Activated CD4-positive, alpha-beta memory T cell treated with anti-CD3 and anti-CD28 coated beads, Interleukin-2, amount 10 ng/mL, durations not matched to agents 7 days and 5 days (primary cell): ENCODE data around the gene PRRG2. TPM values are rescaled to one million over a fixed set of nuclear protein-coding genes. Genes with fewer than 3 reads are reported as not detected.
A peak's percentile ranks its signal among the peaks of the same experiment; 100 is the strongest.

Experiments used
- CTCF ChIA-PET: fragments of 350-600 bp; sonication (Branson Sonifier 250); formaldehyde crosslinking; loops from one replicate; lab custom pipeline; 2021; ENCODE audit warnings: antibody characterized with exemption, inconsistent platforms; lab: Charles Lee
- POLR2A ChIA-PET: fragments of 350-600 bp; sonication (Branson Sonifier 250); formaldehyde crosslinking; loops from one replicate; lab custom pipeline; 2021; ENCODE audit warnings: antibody characterized with exemption; lab: Charles Lee
- DNase-seq: peaks from one replicate; pipeline ENCODE4 v3.0.0-alpha.2; 2020
- H3K27ac Mint-ChIP-seq: one replicate; pipeline ENCODE4 v1.8.0; 2021; ENCODE audit warnings: mild to moderate bottlenecking, mixed read lengths
- H3K27me3 Mint-ChIP-seq: one replicate; pipeline ENCODE4 v1.8.0; 2021; ENCODE audit warnings: mixed read lengths
- H3K36me3 Mint-ChIP-seq: one replicate; pipeline ENCODE4 v1.8.0; 2021; ENCODE audit warnings: low read depth, mixed read lengths
- H3K4me1 Mint-ChIP-seq: one replicate; pipeline ENCODE4 v1.8.0; 2021; ENCODE audit warnings: mixed read lengths
- H3K4me3 Mint-ChIP-seq: one replicate; pipeline ENCODE4 v1.8.0; 2021; ENCODE audit warnings: mild to moderate bottlenecking, mixed read lengths
- H3K9me3 Mint-ChIP-seq: one replicate; pipeline ENCODE4 v1.8.0; 2021; ENCODE audit warnings: mixed read lengths
- total RNA-seq, 2 experiments: library from RNA; stranded (reverse); gene quantifications; one replicate each; pipeline ENCODE4 v1.2.3, GENCODE V29; 2021

Gene PRRG2
- total RNA-seq, 2 experiments from 2014 or later = 1.0 to 1.1 TPM

- peak overlapping the region; percentile 94 for H3K27ac Mint-ChIP-seq
- CTCF ChIA-PET = interaction anchor here (0.7 to 7.5 kb wide), 6 partner anchors 8 to 69 kb away, joined by 3 to 102 read pairs (median 6); no protein-coding TSS in a partner anchor
- H3K36me3 Mint-ChIP-seq = peaks cover 62% of the 10 kb centered on the region
- H3K4me1 Mint-ChIP-seq = peaks cover 88% of the 10 kb centered on the region
- POLR2A ChIA-PET = interaction anchor here (0.6 to 5.3 kb wide), 10 partner anchors 10 to 687 kb away, joined by 3 to 75 read pairs (median 4); partner anchors contain the start of genes FCGRT, PPP1R15A, PRR12 and RCN3
- H3K9me3 Mint-ChIP-seq = no peaks in the 10 kb centered on the region
- no peak for DNase-seq
- peak overlapping the region; percentile 77 for H3K4me3 Mint-ChIP-seq
- H3K27me3 Mint-ChIP-seq = no peaks in the 10 kb centered on the region
Observed at GRCh38 chr19:49558591-49558990, 22.5 kb upstream of the PRRG2 start.

GRCh38 chr19:49559443-49559842 is 21.7 kb upstream of the PRRG2 start:
- CTCF ChIA-PET = interaction anchor here (1.9 to 7.5 kb wide), 3 partner anchors 11 to 53 kb away, joined by 9 to 102 read pairs (median 51); no protein-coding TSS in a partner anchor
- Mint-ChIP-seq H3K9me3 (no peaks in the 10 kb centered on the region), H3K27ac (peak overlapping the region; percentile 94), H3K36me3 (peaks cover 63% of the 10 kb centered on the region), H3K4me1 (peaks cover 86% of the 10 kb centered on the region), H3K27me3 (no peaks in the 10 kb centered on the region), H3K4me3 (peak overlapping the region; percentile 77)
- DNase-seq = no peak
- POLR2A ChIA-PET = interaction anchor here (0.9 to 5.3 kb wide), 9 partner anchors 7 to 688 kb away, joined by 3 to 75 read pairs (median 10); partner anchors contain the start of genes NOSIP, PPP1R15A and PRRG2

- H3K27ac Mint-ChIP-seq = peak overlapping the region; percentile 94
- H3K4me1 Mint-ChIP-seq = peaks cover 86% of the 10 kb centered on the region
- H3K27me3 Mint-ChIP-seq = no peaks in the 10 kb centered on the region
- H3K4me3 Mint-ChIP-seq = peak overlapping the region; percentile 77
- DNase-seq = no peak
- H3K36me3 Mint-ChIP-seq = peaks cover 63% of the 10 kb centered on the region
- no peaks in the 10 kb centered on the region for H3K9me3 Mint-ChIP-seq
- ChIA-PET POLR2A (interaction anchor here (1.0 to 5.3 kb wide), 7 partner anchors 7 to 108 kb away, joined by 3 to 75 read pairs (median 13); partner anchors contain the start of genes NOSIP, PIH1D1, PRRG2 and RPL13A), CTCF (interaction anchor here (1.5 to 7.5 kb wide), 4 partner anchors 10 to 55 kb away, joined by 7 to 102 read pairs (median 30); no protein-coding TSS in a partner anchor)
Observed at GRCh38 chr19:49559928-49560327, 21.2 kb upstream of the PRRG2 start.

GRCh38 chr19:49560358-49560900 is 20.7 kb upstream of the PRRG2 start:
- ChIA-PET CTCF (interaction anchor here (0.6 to 7.5 kb wide), 4 partner anchors 10 to 122 kb away, joined by 3 to 102 read pairs (median 29); no protein-coding TSS in a partner anchor), POLR2A (interaction anchor here (0.8 to 5.3 kb wide), 9 partner anchors 8 to 109 kb away, joined by 3 to 75 read pairs (median 4); partner anchors contain the start of genes FCGRT, NOSIP, PIH1D1 and PRRG2)
- Mint-ChIP-seq H3K9me3 (no peaks in the 10 kb centered on the region), H3K27me3 (no peaks in the 10 kb centered on the region), H3K27ac (peak overlapping the region; percentile 94), H3K36me3 (peaks cover 63% of the 10 kb centered on the region), H3K4me3 (peak overlapping the region; percentile 77), H3K4me1 (peaks cover 86% of the 10 kb centered on the region)
- peak; percentile 48 for DNase-seq

GRCh38 chr19:49564616-49565045 is 16.5 kb upstream of the PRRG2 start:
- peak overlapping the region; percentile 78 for H3K27ac Mint-ChIP-seq

GRCh38 chr19:49565261-49565660 is 15.9 kb upstream of the PRRG2 start:
- CTCF ChIA-PET = interaction anchor here (0.8 to 11.6 kb wide), 3 partner anchors 15 to 107 kb away, joined by 3 to 297 read pairs (median 4); no protein-coding TSS in a partner anchor

More at GRCh38 chr19:49564616-49565045, 16.5 kb upstream of the PRRG2 start:
- Mint-ChIP-seq H3K4me1 (peaks cover 87% of the 10 kb centered on the region), H3K9me3 (no peaks in the 10 kb centered on the region), H3K4me3 (peak overlapping the region; percentile 26), H3K36me3 (peaks cover 35% of the 10 kb centered on the region), H3K27me3 (no peaks in the 10 kb centered on the region)
- DNase-seq = peak; percentile 27
- ChIA-PET POLR2A (interaction anchor here (0.7 to 1.5 kb wide), 3 partner anchors 10 to 739 kb away, joined by 3 to 4 read pairs (median 3); partner anchors contain the start of gene RPS11), CTCF (interaction anchor here (0.8 to 11.6 kb wide), 2 partner anchors 15 to 108 kb away, joined by 4 to 297 read pairs; no protein-coding TSS in a partner anchor)

GRCh38 chr19:49566302-49566701 is 14.8 kb upstream of the PRRG2 start:
- CTCF ChIA-PET = interaction anchor here (0.9 to 11.6 kb wide), 7 partner anchors 8 to 63 kb away, joined by 3 to 297 read pairs (median 3); no protein-coding TSS in a partner anchor
- no peak overlapping the region for H3K4me3 Mint-ChIP-seq
- peak overlapping the region; percentile 99 for H3K27ac Mint-ChIP-seq

More at GRCh38 chr19:49565261-49565660, 15.9 kb upstream of the PRRG2 start:
- POLR2A ChIA-PET = interaction anchor here (0.7 to 6.8 kb wide), 10 partner anchors 6 to 740 kb away, joined by 3 to 75 read pairs (median 4); partner anchors contain the start of genes ALDH16A1, NOSIP, PRRG2 and RPS11
- DNase-seq = no peak
- peaks cover 31% of the 10 kb centered on the region for H3K36me3 Mint-ChIP-seq
- no peaks in the 10 kb centered on the region for H3K9me3 Mint-ChIP-seq
- peaks cover 87% of the 10 kb centered on the region for H3K4me1 Mint-ChIP-seq
- H3K4me3 Mint-ChIP-seq = no peak overlapping the region
- H3K27ac Mint-ChIP-seq = peak overlapping the region; percentile 99
- no peaks in the 10 kb centered on the region for H3K27me3 Mint-ChIP-seq

GRCh38 chr19:49567861-49568441 is 13.2 kb upstream of the PRRG2 start:
- no peaks in the 10 kb centered on the region for H3K27me3 Mint-ChIP-seq
- peak overlapping the region; percentile 99 for H3K27ac Mint-ChIP-seq
- no peaks in the 10 kb centered on the region for H3K9me3 Mint-ChIP-seq
- peaks cover 28% of the 10 kb centered on the region for H3K36me3 Mint-ChIP-seq
- H3K4me1 Mint-ChIP-seq = peaks cover 77% of the 10 kb centered on the region
- peak; percentile 82 for DNase-seq
- peak overlapping the region; percentile 35 for H3K4me3 Mint-ChIP-seq
- ChIA-PET CTCF (interaction anchor here (1.6 to 11.6 kb wide), 6 partner anchors 8 to 61 kb away, joined by 4 to 297 read pairs (median 65); partner anchors contain the start of genes NOSIP and PRRG2), POLR2A (interaction anchor here (0.7 to 6.8 kb wide), 10 partner anchors 9 to 94 kb away, joined by 3 to 75 read pairs (median 15); partner anchors contain the start of gene FLT3LG)

More at GRCh38 chr19:49566302-49566701, 14.8 kb upstream of the PRRG2 start:
- Mint-ChIP-seq H3K9me3 (no peaks in the 10 kb centered on the region), H3K27me3 (no peaks in the 10 kb centered on the region), H3K36me3 (peaks cover 28% of the 10 kb centered on the region), H3K4me1 (peaks cover 85% of the 10 kb centered on the region)
- POLR2A ChIA-PET = interaction anchor here (1.1 to 6.8 kb wide), 7 partner anchors 7 to 70 kb away, joined by 3 to 75 read pairs (median 4); partner anchors contain the start of genes RCN3 and RPS11
- DNase-seq = no peak

- Mint-ChIP-seq H3K36me3 (peaks cover 24% of the 10 kb centered on the region), H3K4me1 (peaks cover 72% of the 10 kb centered on the region), H3K9me3 (no peaks in the 10 kb centered on the region), H3K4me3 (peak overlapping the region; percentile 48), H3K27me3 (no peaks in the 10 kb centered on the region), H3K27ac (peak overlapping the region; percentile 99)
- ChIA-PET POLR2A (interaction anchor here (0.6 to 6.8 kb wide), 19 partner anchors 8 to 357 kb away, joined by 3 to 75 read pairs (median 6); partner anchors contain the start of genes FLT3LG, NOSIP, PRMT1 and PRR12), CTCF (interaction anchor here (0.6 to 11.6 kb wide), 27 partner anchors 10 to 566 kb away, joined by 3 to 297 read pairs (median 6); partner anchors contain the start of genes BCL2L12, FCGRT, FLT3LG and IRF3)
- peak; percentile 81 for DNase-seq
Observed at GRCh38 chr19:49570138-49570856, 10.8 kb upstream of the PRRG2 start.

GRCh38 chr19:49570997-49571676 is 10.0 kb upstream of the PRRG2 start:
- CTCF ChIA-PET = interaction anchor here (0.6 to 11.6 kb wide), 26 partner anchors 9 to 179 kb away, joined by 3 to 297 read pairs (median 6); partner anchors contain the start of genes FCGRT, FLT3LG, NOSIP and PRMT1
- H3K27ac Mint-ChIP-seq = peak overlapping the region; percentile 48
- no peaks in the 10 kb centered on the region for H3K27me3 Mint-ChIP-seq
- DNase-seq = peak; percentile 63
- no peaks in the 10 kb centered on the region for H3K9me3 Mint-ChIP-seq
- H3K4me1 Mint-ChIP-seq = peaks cover 64% of the 10 kb centered on the region
- H3K4me3 Mint-ChIP-seq = no peak overlapping the region
- H3K36me3 Mint-ChIP-seq = peaks cover 22% of the 10 kb centered on the region
- POLR2A ChIA-PET = interaction anchor here (0.6 to 6.8 kb wide), 16 partner anchors 8 to 356 kb away, joined by 3 to 75 read pairs (median 8); partner anchors contain the start of genes NOSIP, PRMT1, RCN3 and RPL13A
